Fibroblast of villous mesenchyme (primary cell): ENCODE measurements around the gene CYP27B1. TPM values are rescaled to one million over a fixed set of nuclear protein-coding genes. Genes with fewer than 3 reads are reported as not detected.
"Not testable (repeated sequence)": the region's sequence is repeated elsewhere in the genome, so short reads cannot be mapped to it uniquely, and the experiment has no call there.

Experiments
- DNase-seq: peaks from one replicate; pipeline ENCODE4 v3.0.0-alpha.2; 2010; ENCODE audit warnings: low read depth
- H3K4me3 ChIP-seq: 2 replicates; pipeline ENCODE4 v1.5.1; 2011; ENCODE audit warnings: low read depth, mild to moderate bottlenecking, low read length
- total RNA-seq: library from RNA; depleted of rRNA; stranded (reverse); fragments of >200 nt; gene quantifications from 2 replicates; pipeline ENCODE4 v1.2.3, GENCODE V29; 2012
- TF ChIP-seq, protein P1 (sequence below): IDR thresholded peaks from 2 replicates; pipeline ENCODE4 v1.5.1; 2012; ENCODE audit warnings: low read depth, mild to moderate bottlenecking, low read length; ENCODE audit not compliant: insufficient read depth

CYP27B1 gene
- total RNA-seq, 1 donor, result 3.0 TPM

DNA sequence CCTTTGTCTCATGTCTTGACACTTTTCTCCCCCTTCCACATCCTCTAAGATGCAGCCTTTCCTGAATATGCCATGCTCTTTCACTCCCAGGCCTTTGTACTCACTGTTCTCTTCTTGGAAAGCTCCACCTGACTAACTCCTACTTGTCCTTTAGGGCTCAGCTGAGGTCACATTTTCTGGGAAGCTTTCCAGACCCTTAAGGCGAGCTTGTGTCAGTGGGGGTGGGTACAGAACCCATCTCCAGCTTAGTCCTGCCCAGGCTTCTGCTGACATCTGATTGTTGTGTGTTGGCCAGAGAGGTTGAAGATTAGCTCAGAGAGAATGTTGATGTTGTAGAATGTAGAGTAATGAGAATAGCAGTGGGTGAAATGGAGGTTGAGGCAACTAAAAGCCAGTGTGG is 12.9 kb upstream of the CYP27B1 start:
- H3K4me3 ChIP-seq, result no peak overlapping the region
- TF ChIP-seq, protein P1, sequence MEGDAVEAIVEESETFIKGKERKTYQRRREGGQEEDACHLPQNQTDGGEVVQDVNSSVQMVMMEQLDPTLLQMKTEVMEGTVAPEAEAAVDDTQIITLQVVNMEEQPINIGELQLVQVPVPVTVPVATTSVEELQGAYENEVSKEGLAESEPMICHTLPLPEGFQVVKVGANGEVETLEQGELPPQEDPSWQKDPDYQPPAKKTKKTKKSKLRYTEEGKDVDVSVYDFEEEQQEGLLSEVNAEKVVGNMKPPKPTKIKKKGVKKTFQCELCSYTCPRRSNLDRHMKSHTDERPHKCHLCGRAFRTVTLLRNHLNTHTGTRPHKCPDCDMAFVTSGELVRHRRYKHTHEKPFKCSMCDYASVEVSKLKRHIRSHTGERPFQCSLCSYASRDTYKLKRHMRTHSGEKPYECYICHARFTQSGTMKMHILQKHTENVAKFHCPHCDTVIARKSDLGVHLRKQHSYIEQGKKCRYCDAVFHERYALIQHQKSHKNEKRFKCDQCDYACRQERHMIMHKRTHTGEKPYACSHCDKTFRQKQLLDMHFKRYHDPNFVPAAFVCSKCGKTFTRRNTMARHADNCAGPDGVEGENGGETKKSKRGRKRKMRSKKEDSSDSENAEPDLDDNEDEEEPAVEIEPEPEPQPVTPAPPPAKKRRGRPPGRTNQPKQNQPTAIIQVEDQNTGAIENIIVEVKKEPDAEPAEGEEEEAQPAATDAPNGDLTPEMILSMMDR, result no peak
- peak; percentile 33 for DNase-seq

DNA sequence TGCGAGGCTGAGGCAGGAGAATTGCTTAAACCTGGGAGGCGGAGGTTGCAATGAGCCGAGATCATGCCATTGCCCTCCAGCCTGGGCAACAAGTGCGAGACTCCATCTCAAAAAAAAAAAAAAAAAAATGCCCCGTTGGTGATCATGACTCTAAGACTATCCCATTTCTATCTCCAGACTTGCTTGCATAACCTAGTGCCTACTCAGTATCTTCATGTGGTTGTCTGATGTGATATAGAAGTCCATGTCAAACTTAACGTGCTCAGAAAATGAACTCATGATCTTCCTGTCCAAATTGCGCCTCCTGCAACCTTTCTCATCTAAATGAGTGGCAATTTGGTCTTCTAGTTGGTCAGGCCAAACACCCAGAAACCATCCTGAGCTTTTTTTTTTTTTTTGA is 11.0 kb upstream of the CYP27B1 start:
- TF ChIP-seq, protein P1, result no peak
- DNase-seq, result no peak
- no peak overlapping the region for H3K4me3 ChIP-seq

- no peak overlapping the region for H3K4me3 ChIP-seq
- no peak for DNase-seq
These were observed 10.5 kb upstream of the CYP27B1 start for GRCh38 chr12:57777367-57777766.

DNA sequence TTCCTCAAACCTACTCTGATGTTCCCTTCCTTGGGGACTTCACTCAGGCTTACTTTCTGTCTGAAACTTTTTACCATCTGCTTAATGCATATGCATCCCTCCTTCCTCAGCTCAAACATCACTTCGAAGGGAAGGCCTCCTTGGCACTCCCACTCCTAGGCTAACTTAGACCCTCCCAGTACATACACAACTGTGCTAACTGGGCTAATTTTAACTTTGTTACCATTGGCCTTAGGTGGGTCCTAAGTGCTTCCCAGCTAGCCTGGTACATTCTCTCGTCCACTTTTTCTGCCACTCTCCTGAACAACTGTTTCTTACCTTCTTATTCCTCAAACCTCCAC is 9.3 kb upstream of the CYP27B1 start:
- TF ChIP-seq, protein P1, result no peak
- H3K4me3 ChIP-seq, result no peak overlapping the region
- DNase-seq, result no peak

More at GRCh38 chr12:57777367-57777766, 10.5 kb upstream of the CYP27B1 start:
- TF ChIP-seq, protein P1, result no peak

DNA sequence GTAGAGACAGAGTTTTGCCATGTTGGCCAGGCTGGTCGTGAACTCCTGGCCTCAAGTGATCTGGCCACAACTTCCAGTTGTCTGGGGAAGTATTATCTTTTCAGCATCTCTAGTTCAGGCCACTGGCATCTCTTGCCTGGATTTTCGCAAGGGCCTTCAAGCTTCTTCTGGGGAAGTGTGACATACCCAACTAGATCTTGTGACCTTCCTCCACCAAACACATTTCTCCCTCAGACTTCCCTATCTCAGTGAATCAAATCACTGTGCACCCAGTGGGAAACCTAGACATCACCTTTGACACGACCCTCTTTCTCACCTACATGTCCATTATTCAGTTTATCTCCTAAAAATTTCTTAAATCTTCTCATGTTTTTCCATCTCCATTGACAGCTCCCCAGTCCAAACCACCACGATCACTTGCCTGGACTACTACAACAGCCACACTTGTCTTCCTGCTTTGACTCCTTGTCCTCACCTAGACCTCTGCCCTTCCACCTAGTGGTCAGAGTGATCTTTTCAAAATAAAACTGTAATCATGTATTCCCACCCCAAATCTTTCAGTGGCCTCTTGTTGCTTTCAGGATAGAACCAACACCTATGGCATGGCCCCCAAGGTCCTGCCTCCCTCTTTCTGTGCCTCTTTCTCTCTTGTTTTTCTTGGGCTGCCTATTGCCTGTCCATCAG is 8.8 kb upstream of the CYP27B1 start:
- no peak overlapping the region for H3K4me3 ChIP-seq
- no peak for DNase-seq
- TF ChIP-seq, protein P1, result peak; percentile 5

GRCh38 chr12:57775044-57775443 is 8.2 kb upstream of the CYP27B1 start:
- DNase-seq, result no peak
- TF ChIP-seq, protein P1, result no peak
- no peak overlapping the region for H3K4me3 ChIP-seq

GRCh38 chr12:57774634-57775033 is 7.8 kb upstream of the CYP27B1 start:
- DNase-seq, result not testable (repeated sequence)

More at GRCh38 chr12:57774634-57775033, 7.8 kb upstream of the CYP27B1 start:
- not testable (repeated sequence) for H3K4me3 ChIP-seq
